CD4-positive, alpha-beta T cell treated with Interleukin-1 beta for 1 hour (primary cell): ENCODE results near the gene OR5K2.

Experiments used
- DNase-seq, 2 donors: peaks; one replicate each; pipeline ENCODE4 v3.0.0-alpha.2; 2020 to 2022

Gene OR5K2

DNA sequence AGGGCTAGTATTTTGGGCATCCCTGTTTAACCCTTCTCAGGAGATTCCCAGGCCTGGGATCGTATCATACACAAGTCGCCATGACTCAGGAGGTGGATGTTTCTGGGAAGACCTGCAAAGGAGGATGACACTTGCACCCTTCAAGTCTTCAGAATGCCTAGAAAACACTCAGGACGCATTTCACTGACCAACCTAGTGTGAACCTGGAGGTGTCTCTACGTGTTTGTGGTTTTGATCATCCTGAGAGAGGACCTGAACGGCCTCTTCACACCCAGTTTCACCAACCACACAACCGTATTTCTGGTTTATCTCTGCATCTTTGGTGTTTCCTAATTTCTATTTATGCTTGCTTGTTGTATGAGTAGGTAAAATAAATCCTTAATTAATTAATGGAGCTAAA lies 28.0 kb downstream of the OR5K2 start:
- DNase-seq, result no peak

GRCh38 chr3:98528474-98529346 lies 31.2 kb downstream of the OR5K2 start:
- no peak for DNase-seq

GRCh38 chr3:98529856-98530459 lies 32.5 kb downstream of the OR5K2 start:
- no peak for DNase-seq

DNA sequence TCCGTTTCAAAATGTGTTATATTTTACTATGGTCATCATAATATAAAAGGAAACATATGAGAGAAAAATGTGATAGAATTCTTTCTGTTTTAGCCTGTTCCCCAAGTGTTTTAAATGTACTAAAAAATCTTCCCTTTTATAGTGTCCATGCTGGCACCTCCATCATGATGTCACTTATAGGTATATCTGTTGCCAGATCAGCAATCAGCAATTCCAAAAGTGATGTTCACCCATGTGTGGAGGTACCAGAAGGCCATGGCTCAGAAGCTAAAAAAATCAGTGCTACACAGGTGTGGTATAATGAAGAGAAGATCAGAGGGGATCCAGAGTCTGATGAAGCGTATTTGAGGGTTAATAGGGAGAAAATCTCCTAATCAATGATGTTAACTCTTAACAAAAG lies 33.2 kb downstream of the OR5K2 start:
- no peak for DNase-seq

GRCh38 chr3:98531622-98532274 lies 34.3 kb downstream of the OR5K2 start, which contains the start of gene GPR15:
TSS of gene GPR15 (plus strand) at chr3:98531978. CDS start at chr3:98532034, 56 bp downstream.
- no peak for DNase-seq

- DNase-seq, result no peak
Observed at GRCh38 chr3:98532275-98532637, 34.8 kb downstream of the OR5K2 start.

GRCh38 chr3:98532709-98533571 lies 35.5 kb downstream of the OR5K2 start:
- no peak for DNase-seq

DNA sequence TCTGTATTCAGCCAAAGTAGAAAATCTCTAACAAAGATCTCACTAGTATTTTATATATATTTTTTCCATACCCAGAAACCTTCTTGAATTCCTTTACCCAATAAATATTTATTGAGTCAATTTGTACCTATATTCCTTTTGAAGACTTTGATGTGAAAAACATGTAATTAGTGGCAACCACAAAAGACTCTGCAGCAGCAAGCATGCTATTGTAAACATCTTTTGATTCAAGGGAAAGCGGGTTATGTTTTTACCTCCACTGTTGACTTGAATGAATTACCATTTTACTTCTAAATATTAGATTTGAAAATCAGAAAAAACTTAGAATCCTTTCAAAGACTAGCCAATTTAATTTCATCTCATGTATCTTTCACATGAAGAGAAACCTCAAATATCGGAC lies 36.7 kb downstream of the OR5K2 start:
- no peak for DNase-seq

- DNase-seq, result no peak
Observed at GRCh38 chr3:98534734-98535133, 37.3 kb downstream of the OR5K2 start.

DNA sequence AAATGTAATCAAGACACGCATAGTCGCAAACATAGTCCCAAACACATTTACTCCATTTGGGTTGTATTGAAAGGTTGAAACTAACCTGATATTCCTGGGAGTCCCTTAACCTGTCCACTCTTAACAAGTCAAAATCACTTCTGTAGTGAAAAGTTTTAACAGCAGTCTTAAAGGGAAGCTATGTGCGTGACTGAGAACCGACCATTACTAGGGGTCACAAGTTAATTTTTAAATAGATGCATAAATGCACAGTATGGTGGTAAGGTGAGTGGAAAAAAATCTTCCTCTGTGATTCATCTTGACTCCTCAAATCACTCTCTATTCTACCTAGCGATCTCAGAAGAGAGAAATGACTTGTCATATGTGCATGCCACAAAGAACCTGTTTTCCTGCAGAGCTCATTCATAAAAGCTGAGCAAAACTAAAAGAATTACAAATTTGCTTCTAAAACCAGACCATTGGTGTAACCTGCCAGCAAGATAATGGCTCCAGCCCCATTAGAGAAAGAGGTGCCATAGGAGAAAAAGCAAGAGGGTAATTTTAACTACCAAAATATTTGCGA lies 39.1 kb downstream of the OR5K2 start:
- no peak for DNase-seq

DNA sequence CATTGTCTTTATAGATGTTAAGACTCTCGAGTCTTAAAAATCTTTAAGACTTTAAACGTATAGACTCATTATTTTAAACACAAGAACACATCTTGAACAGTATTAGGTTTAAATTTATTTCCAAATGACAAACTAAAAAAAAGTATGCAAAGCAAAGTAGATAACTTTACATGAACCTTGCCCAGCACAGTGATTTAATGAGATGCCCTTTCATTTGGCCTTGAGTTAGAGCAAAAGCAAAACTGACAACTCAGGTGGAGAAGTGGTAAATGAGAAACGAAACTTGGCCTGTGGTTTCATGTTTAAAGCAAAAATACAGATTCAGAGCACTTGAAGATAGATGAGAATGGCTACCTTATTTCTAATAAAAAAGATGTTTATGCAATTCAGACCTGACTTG lies 42.9 kb downstream of the OR5K2 start:
- DNase-seq, result peak in 1 of 2 donors; percentile 46

GRCh38 chr3:98541695-98542094 lies 44.2 kb downstream of the OR5K2 start:
- no peak for DNase-seq

DNA sequence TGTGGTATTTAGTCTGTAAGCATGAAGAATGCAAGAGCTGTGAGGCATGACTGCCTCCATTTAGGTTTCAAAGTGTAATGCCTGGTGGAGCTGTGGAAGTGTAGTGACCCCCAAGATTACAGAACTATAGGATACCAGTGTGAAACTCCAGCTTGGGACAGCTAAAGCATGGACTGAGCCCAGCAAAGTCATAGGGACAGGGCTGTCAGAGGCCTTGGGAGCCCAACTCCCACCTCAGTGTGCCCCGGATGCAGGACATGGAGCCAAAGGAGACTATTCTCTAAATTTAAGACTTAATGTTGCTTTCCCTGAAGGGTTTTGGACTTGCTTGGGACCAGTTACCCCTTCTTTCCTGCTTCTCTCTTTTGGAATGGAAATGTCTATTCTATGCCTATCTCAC lies 45.1 kb downstream of the OR5K2 start:
- no peak for DNase-seq

DNA sequence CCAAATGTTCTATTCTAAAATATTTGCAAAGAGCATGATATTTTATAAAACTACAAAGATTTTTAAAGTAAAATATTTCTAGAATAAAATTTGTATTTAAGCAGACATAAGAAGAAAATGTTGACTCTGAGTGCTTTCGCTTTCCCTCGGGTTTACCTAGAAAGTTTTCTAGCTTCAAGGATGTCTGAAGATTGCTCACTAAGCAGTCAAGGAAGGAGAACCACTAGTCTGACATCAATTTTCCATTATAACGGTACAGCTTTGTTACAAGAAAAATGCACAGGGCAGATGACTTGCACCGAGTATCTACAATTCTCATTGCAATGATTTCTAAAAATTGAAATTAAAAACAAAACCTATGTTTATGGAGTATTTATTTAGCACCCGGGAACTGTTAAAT lies 48.5 kb downstream of the OR5K2 start:
- no peak for DNase-seq
